Activated CD8-positive, alpha-beta T cell treated with anti-CD3 and anti-CD28 coated beads for 36 hours (primary cell): ENCODE data around the gene SRGAP1. TPM values are rescaled to one million over a fixed set of nuclear protein-coding genes. Genes with fewer than 3 reads are reported as not detected.

Experiments
- ATAC-seq: fragments of 200-7000 bp; cut with Tn5 transposase; one replicate; pipeline ENCODE4 v1.10.0; 2021; ENCODE audit warnings: mild to moderate bottlenecking, moderate library complexity
- CTCF ChIA-PET: fragments of 350-600 bp; sonication (Branson Sonifier 250); formaldehyde crosslinking; loops from one replicate; lab custom pipeline; 2021; ENCODE audit warnings: antibody characterized with exemption; lab: Charles Lee
- POLR2A ChIA-PET: fragments of 350-600 bp; sonication (Branson Sonifier 250); formaldehyde crosslinking; loops from one replicate; lab custom pipeline; 2021; ENCODE audit warnings: antibody characterized with exemption; lab: Charles Lee
- DNase-seq: peaks from one replicate; pipeline ENCODE4 v3.0.0-alpha.2; 2020
- H3K27ac Mint-ChIP-seq: one replicate; pipeline ENCODE4 v1.8.0; 2021; ENCODE audit warnings: mild to moderate bottlenecking, mixed read lengths
- H3K27me3 Mint-ChIP-seq: one replicate; pipeline ENCODE4 v1.8.0; 2021; ENCODE audit warnings: mixed read lengths
- H3K36me3 Mint-ChIP-seq: one replicate; pipeline ENCODE4 v1.8.0; 2021; ENCODE audit warnings: low read depth, mixed read lengths
- H3K4me1 Mint-ChIP-seq: one replicate; pipeline ENCODE4 v1.8.0; 2021; ENCODE audit warnings: low read depth, mixed read lengths
- H3K4me3 Mint-ChIP-seq: one replicate; pipeline ENCODE4 v1.8.0; 2021; ENCODE audit warnings: mild to moderate bottlenecking, moderate library complexity, mixed read lengths
- H3K9me3 Mint-ChIP-seq: one replicate; pipeline ENCODE4 v1.8.0; 2021; ENCODE audit warnings: mixed read lengths
- CTCF ChIP-seq: fragments of 200-600 bp; IDR thresholded peaks from one replicate; pipeline ENCODE4 v1.8.0; 2022; ENCODE audit warnings: antibody characterized with exemption, mild to moderate bottlenecking
- intact Hi-C: fragments of 100-400 bp; cut with micrococcal nuclease; formaldehyde crosslinking; loops from one replicate; pipeline ENCODE4 v1.10.0; 2022
- total RNA-seq, 2 experiments: library from RNA; stranded (reverse); gene quantifications; one replicate each; pipeline ENCODE4 v1.2.3, GENCODE V29; 2021

The SRGAP1 gene
- total RNA-seq, 2 experiments from 2014 or later: 0.02 to 0.07 TPM

DNA sequence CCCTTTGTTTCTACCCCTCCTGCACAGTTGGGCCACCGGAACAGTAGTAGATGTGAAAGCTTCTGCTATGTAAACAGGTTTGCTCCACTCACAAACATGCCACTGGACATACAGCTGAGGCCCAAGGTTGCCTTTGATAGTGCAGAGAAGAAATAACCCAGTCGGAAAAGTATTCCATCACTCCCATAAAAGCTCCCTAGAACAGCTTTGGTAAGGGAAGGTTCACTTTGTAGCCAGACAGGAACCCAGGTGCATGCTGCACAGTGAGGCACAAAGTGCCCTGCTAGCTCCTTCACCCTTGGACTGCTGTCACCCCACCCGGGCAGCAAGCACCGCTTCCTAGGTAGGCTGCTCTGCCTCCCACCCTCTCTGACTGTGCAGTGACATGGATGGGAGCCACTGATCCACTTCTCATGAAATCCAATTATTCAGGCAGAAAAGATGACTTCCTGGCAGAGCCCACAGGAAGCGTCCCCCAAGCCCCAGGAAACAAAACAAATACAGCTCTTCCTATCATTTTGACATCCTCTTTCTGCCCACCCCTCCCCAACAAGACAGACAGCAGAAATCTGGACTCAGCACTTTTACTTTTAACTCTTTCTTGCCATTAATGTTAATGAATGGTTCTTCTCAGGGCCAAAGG, 100.2 kb downstream of the SRGAP1 start:
- H3K4me1 Mint-ChIP-seq: no peaks in the 10 kb centered on the region
- intact Hi-C loops: no loop called here

DNA sequence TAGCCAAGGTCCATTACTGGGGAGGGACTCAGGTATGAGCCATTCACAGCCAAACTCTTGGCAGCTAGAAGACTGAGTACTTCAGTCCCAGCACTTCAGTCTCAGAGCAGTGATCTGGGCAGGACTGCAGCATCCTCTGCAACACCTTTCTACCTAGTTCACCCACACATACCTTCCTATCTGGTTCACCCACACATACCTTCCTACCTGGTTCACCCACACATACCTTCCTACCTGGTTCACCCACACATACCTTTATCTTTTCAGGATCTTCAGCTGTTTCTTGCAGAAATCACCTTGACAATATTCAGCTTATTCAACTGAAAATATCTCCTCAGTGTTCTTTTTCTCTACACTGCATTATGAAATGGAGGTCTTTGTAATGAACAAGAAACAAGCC, 101.3 kb downstream of the SRGAP1 start:
- POLR2A ChIA-PET: no interaction called here
- CTCF ChIA-PET: no interaction called here
- DNase-seq (no peak), ATAC-seq (no peak)
- H3K36me3 Mint-ChIP-seq: no peaks in the 10 kb centered on the region
- H3K27me3 Mint-ChIP-seq: no peaks in the 10 kb centered on the region
- no peaks in the 10 kb centered on the region for H3K4me1 Mint-ChIP-seq
- no peak overlapping the region for H3K27ac Mint-ChIP-seq
- no peak overlapping the region for H3K4me3 Mint-ChIP-seq
- TF ChIP-seq CTCF: no peak
- no peaks in the 10 kb centered on the region for H3K9me3 Mint-ChIP-seq
- intact Hi-C loops: no loop called here

More for the DNA sequence above, 100.2 kb downstream of the SRGAP1 start:
- Mint-ChIP-seq H3K9me3 (no peaks in the 10 kb centered on the region), H3K4me3 (no peak overlapping the region), H3K27me3 (no peaks in the 10 kb centered on the region), H3K27ac (no peak overlapping the region), H3K36me3 (no peaks in the 10 kb centered on the region)
- no peak for ATAC-seq
- no peak for DNase-seq
- ChIA-PET CTCF (no interaction called here), POLR2A (no interaction called here)
- no peak for TF ChIP-seq CTCF

GRCh38 chr12:63948211-63948610, 103.7 kb downstream of the SRGAP1 start:
- no peaks in the 10 kb centered on the region for H3K27me3 Mint-ChIP-seq
- CTCF ChIA-PET: no interaction called here
- POLR2A ChIA-PET: no interaction called here
- H3K27ac Mint-ChIP-seq: no peak overlapping the region
- no peaks in the 10 kb centered on the region for H3K9me3 Mint-ChIP-seq
- TF ChIP-seq CTCF: no peak
- DNase-seq: no peak
- intact Hi-C loops: no loop called here
- no peak for ATAC-seq
- no peaks in the 10 kb centered on the region for H3K36me3 Mint-ChIP-seq
- H3K4me3 Mint-ChIP-seq: no peak overlapping the region
- no peaks in the 10 kb centered on the region for H3K4me1 Mint-ChIP-seq

DNA sequence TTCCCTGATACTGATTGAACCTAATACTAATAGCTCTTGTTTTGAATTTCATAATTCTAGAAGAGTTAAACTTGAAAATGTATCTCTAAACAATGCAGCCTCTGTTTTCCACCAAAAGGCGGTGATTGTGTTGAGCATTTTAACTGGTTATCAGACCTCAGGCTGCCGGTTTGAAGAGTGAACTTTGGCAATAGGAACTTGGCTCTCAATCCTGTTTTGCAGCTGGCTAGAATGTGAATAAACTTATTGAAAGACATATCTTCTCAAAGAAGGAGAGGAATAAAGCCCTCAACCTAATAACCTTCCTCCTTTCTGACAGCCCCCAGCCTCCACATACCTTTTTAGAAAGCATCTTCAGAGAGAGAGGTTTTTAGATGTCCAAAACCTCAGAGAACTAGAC, 105.4 kb downstream of the SRGAP1 start:
- H3K9me3 Mint-ChIP-seq: no peaks in the 10 kb centered on the region
- H3K36me3 Mint-ChIP-seq: no peaks in the 10 kb centered on the region
- TF ChIP-seq CTCF: no peak
- no peak for ATAC-seq
- H3K4me3 Mint-ChIP-seq: no peak overlapping the region
- H3K27me3 Mint-ChIP-seq: no peaks in the 10 kb centered on the region
- POLR2A ChIA-PET: no interaction called here
- intact Hi-C loops: no loop called here
- CTCF ChIA-PET: no interaction called here
- no peaks in the 10 kb centered on the region for H3K4me1 Mint-ChIP-seq
- no peak overlapping the region for H3K27ac Mint-ChIP-seq
- no peak for DNase-seq

DNA sequence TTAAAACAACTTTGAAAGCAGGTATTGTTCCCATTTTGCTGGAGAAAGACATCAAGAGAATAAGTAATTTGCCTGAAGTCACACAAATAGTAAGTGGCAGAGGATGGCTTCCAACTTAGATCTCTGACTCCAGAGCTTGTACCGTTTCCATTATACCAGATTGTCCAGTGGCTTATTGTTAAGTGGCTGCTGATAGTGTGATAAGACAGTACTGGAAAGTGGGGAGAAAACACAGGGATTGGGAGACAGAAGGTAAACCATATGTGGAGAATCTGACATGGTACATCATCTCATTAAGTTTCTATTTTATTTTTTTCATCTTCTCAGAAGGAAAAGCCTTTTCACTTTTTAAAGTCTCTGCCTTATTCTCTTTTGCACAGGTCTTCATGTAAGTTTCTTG, 108.5 kb downstream of the SRGAP1 start:
- Mint-ChIP-seq H3K4me1 (no peaks in the 10 kb centered on the region), H3K9me3 (no peaks in the 10 kb centered on the region), H3K27me3 (peaks cover 1% of the 10 kb centered on the region), H3K4me3 (no peak overlapping the region), H3K36me3 (no peaks in the 10 kb centered on the region), H3K27ac (no peak overlapping the region)
- DNase-seq (no peak), ATAC-seq (no peak)
- intact Hi-C loops: no loop called here
- ChIA-PET POLR2A (no interaction called here), CTCF (no interaction called here)
- no peak for TF ChIP-seq CTCF
